HG02884 (cell line): ENCODE results near the gene BATF2.

Experiments
- ATAC-seq: cut with Tn5 transposase; IDR thresholded peaks from one replicate; pipeline ENCODE4 v1.9.1; 2021; ENCODE audit warnings: mild to moderate bottlenecking, moderate library complexity; ENCODE audit not compliant: unreplicated experiment

BATF2 gene

GRCh38 chr11:64970731-64971151, 26.0 kb downstream of the BATF2 start:
- ATAC-seq = no peak

DNA sequence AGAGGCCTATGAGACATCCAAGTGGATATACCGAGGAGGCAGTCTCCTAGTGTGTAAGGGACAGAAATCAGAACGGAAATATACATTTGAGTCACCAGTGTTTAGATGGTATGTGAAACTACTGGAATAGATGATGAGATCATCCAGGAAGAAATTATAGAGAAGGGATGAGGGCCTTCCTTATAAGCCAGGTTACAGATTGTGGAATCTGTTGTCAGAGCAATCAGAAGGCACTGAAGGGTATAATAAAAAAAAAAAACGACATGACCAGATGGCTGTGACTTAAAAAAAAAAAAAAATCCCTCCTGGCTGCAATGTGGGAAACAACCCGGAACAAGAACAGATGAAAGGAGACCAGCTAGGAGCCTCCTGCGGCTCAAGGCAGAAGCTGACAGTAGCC, 27.6 kb downstream of the BATF2 start:
- no peak for ATAC-seq

- no peak for ATAC-seq
These were observed 29.4 kb downstream of the BATF2 start for GRCh38 chr11:64967375-64967774.

DNA sequence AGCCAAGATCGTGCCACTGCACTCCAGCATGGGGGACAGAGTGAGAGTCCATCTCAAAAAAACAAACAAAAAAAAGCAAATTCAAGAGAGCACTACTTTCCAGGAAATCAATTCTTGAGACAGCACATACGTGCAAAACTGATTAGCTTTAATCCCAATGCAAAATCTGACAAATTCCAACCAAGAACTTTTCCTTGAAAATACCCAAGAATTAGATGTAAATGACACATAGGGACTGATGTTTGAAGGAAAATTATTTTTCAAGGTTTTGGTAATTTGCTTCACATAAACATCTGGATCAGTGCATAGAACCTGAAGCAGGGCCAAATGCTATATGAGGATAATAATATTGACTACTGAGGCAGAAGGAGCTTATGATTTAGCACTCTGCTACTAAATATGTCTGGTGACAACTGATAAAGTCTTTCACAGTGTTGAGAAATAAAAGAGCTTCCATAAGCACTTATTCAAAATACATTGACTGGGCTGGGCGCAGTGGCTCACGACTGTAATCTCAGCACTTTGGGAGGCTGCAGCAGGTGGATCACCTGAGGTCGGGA, 33.6 kb downstream of the BATF2 start:
- no peak for ATAC-seq

DNA sequence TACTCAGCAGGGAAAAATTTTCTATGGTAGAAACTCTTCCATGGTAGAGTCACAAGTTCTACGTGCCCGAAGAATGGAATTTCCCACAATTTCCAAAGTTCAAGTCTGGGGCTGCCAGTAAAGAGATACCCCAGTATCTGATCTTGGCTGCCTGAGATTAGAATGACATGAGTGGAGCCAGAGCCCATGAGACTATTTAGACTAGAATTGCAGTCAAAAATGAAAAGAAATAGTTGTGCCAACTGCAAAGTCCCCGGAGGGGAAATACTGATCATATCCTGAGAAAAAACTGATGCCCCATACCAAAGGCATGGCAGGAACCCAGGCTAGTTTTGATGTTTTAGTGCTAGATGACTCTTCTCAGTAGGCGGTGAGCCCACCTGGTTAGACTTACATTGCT, 36.1 kb downstream of the BATF2 start:
- ATAC-seq = no peak

- ATAC-seq = no peak
These were observed 37.3 kb downstream of the BATF2 start for GRCh38 chr11:64959498-64959897.

GRCh38 chr11:64954201-64954600, 42.6 kb downstream of the BATF2 start:
- ATAC-seq = no peak

DNA sequence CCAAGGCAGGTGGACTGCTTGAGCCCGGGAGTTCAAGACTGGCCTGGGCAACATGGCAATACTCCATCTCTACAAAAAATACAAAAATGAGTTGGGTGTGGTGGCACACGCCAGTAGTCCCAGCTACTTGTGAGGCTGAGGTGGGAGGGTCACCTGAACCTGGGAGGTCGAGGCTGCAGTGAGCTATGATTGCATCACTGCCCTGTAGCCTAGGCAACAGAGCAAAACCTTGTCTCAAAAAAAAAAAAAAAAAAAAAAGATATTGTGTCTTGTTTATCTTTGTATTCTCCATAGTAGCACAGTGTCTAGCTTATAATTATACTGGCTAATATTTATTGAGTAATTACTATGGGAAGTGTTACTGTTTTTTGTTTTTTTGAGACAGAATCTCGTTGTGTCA, 45.2 kb downstream of the BATF2 start:
- ATAC-seq = no peak

DNA sequence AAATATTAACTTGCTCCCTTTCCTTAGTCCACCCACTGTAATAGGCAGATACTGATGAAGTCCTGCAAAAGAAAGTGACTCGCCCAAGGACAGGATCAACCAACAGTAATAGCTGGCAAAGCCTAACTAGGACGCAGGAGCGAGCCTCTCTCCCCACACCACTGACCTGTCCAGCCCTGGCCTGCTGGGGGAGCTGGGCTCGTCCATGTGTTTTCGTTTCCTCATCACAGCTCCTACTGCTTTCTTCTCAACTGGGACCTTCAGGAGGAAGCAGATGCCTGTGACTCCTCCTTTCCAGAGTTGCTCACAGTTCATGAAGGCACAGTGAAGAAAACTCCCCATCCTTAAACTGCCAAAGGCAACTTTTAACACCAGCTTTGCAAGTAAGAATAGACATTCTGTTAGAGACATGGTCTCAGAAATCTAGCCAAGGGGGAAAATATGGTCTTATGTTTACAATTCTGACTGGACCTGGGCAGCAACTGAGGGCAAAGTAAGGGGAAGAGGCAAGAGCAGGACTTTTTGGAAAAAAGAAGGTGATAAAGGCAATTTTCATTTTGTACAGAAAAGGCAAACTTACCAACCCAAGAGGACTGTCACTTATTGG, 49.5 kb downstream of the BATF2 start:
- no peak for ATAC-seq
